ENCODE data around the gene PDE8A. TPM values are rescaled to one million over a fixed set of nuclear protein-coding genes. Genes with fewer than 3 reads are reported as not detected.

Gene PDE8A
- total RNA-seq, 1 donor = 30.4 TPM

DNA sequence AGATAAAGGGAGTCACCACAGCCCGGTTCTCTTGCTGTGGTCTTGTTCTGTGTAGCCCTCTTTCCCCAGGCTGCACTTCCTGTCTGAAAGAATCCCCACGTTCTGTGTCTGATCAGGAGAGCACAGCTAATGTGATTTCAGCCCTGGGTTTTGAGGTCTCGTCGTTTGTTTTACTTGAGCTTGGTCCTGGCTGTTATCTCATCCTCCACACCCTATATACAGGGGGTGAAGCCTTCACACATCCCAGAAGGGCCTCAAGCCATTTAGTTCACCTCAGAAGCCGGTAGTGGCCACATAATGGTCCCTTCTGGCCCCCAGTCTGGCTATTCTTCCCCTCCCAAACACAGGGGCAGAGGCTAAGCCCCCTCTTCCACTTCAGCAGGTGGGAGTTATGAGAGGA lies 115.6 kb downstream of the PDE8A start:
- H2AFZ ChIP-seq (ENCODE audit: low read length) = no peak overlapping the region
- no peak for TF ChIP-seq CTCF (IDR thresholded peaks at IDR 0.05; ENCODE audit: extremely low read depth, low read depth, low read length)
- no peak overlapping the region for H3K4me2 ChIP-seq (ENCODE audit: insufficient read depth, low read length)
- no peaks in the 10 kb centered on the region for H3K4me1 ChIP-seq (ENCODE audit: insufficient read depth, low read length)
- no peaks in the 10 kb centered on the region for H3K79me2 ChIP-seq (ENCODE audit: insufficient read depth, low read length)
- H3K27me3 ChIP-seq (ENCODE audit: insufficient read depth, low read length) = no peaks in the 10 kb centered on the region
- H3K9me3 ChIP-seq (ENCODE audit: low read depth, low read length) = no peaks in the 10 kb centered on the region
- no peaks in the 10 kb centered on the region for H4K20me1 ChIP-seq (ENCODE audit: insufficient read depth, low read length)
- H3K36me3 ChIP-seq (ENCODE audit: insufficient read depth, low read length) = no peaks in the 10 kb centered on the region
- no peak overlapping the region for H3K4me3 ChIP-seq (ENCODE audit: insufficient read depth, low read length)
- no peak for DNase-seq (ENCODE audit: insufficient read length, low spot score, missing footprints)
- no peak overlapping the region for H3K27ac ChIP-seq (ENCODE audit: low read depth, low read length)

- Histone ChIP-seq H3K4me1 (ENCODE audit: insufficient read depth, low read length) (no peaks in the 10 kb centered on the region), H3K4me3 (ENCODE audit: insufficient read depth, low read length) (no peak overlapping the region), H3K4me2 (ENCODE audit: insufficient read depth, low read length) (no peak overlapping the region), H2AFZ (ENCODE audit: low read length) (no peak overlapping the region), H3K36me3 (ENCODE audit: insufficient read depth, low read length) (no peaks in the 10 kb centered on the region), H3K27ac (ENCODE audit: low read depth, low read length) (no peak overlapping the region), H4K20me1 (ENCODE audit: insufficient read depth, low read length) (no peaks in the 10 kb centered on the region), H3K79me2 (ENCODE audit: insufficient read depth, low read length) (no peaks in the 10 kb centered on the region), H3K27me3 (ENCODE audit: insufficient read depth, low read length) (no peaks in the 10 kb centered on the region), H3K9me3 (ENCODE audit: low read depth, low read length) (no peaks in the 10 kb centered on the region)
- no peak for DNase-seq (ENCODE audit: insufficient read length, low spot score, missing footprints)
- no peak for TF ChIP-seq CTCF (IDR thresholded peaks at IDR 0.05; ENCODE audit: extremely low read depth, low read depth, low read length)
Observed at GRCh38 chr15:85097725-85098124, 116.1 kb downstream of the PDE8A start.

- Histone ChIP-seq H2AFZ (ENCODE audit: low read length) (no peak overlapping the region), H3K4me1 (ENCODE audit: insufficient read depth, low read length) (no peaks in the 10 kb centered on the region), H3K9me3 (ENCODE audit: low read depth, low read length) (no peaks in the 10 kb centered on the region), H3K36me3 (ENCODE audit: insufficient read depth, low read length) (no peaks in the 10 kb centered on the region), H3K4me2 (ENCODE audit: insufficient read depth, low read length) (no peak overlapping the region), H3K27ac (ENCODE audit: low read depth, low read length) (no peak overlapping the region), H3K27me3 (ENCODE audit: insufficient read depth, low read length) (no peaks in the 10 kb centered on the region), H3K79me2 (ENCODE audit: insufficient read depth, low read length) (no peaks in the 10 kb centered on the region), H3K4me3 (ENCODE audit: insufficient read depth, low read length) (no peak overlapping the region), H4K20me1 (ENCODE audit: insufficient read depth, low read length) (no peaks in the 10 kb centered on the region)
- no peak for TF ChIP-seq CTCF (IDR thresholded peaks at IDR 0.05; ENCODE audit: extremely low read depth, low read depth, low read length)
- DNase-seq (ENCODE audit: insufficient read length, low spot score, missing footprints) = no peak
Observed at GRCh38 chr15:85099195-85099803, 117.6 kb downstream of the PDE8A start.

GRCh38 chr15:85100186-85100937 lies 118.7 kb downstream of the PDE8A start:
- Histone ChIP-seq H4K20me1 (ENCODE audit: insufficient read depth, low read length) (no peaks in the 10 kb centered on the region), H3K4me3 (ENCODE audit: insufficient read depth, low read length) (no peak overlapping the region), H3K4me2 (ENCODE audit: insufficient read depth, low read length) (no peak overlapping the region), H2AFZ (ENCODE audit: low read length) (no peak overlapping the region), H3K79me2 (ENCODE audit: insufficient read depth, low read length) (no peaks in the 10 kb centered on the region), H3K9me3 (ENCODE audit: low read depth, low read length) (no peaks in the 10 kb centered on the region), H3K4me1 (ENCODE audit: insufficient read depth, low read length) (no peaks in the 10 kb centered on the region), H3K36me3 (ENCODE audit: insufficient read depth, low read length) (no peaks in the 10 kb centered on the region), H3K27ac (ENCODE audit: low read depth, low read length) (no peak overlapping the region), H3K27me3 (ENCODE audit: insufficient read depth, low read length) (no peaks in the 10 kb centered on the region)
- DNase-seq (ENCODE audit: insufficient read length, low spot score, missing footprints) = no peak
- TF ChIP-seq CTCF (IDR thresholded peaks at IDR 0.05; ENCODE audit: extremely low read depth, low read depth, low read length) = no peak
